ENCODE measurements around the gene NRP2. TPM values are rescaled to one million over a fixed set of nuclear protein-coding genes. Genes with fewer than 3 reads are reported as not detected.
A peak's percentile ranks its signal among the peaks of the same experiment; 100 is the strongest.

NRP2 gene
- total RNA-seq, 6 donors from 2014 or later: 61.4 to 99.4 (median 71.8) TPM

DNA sequence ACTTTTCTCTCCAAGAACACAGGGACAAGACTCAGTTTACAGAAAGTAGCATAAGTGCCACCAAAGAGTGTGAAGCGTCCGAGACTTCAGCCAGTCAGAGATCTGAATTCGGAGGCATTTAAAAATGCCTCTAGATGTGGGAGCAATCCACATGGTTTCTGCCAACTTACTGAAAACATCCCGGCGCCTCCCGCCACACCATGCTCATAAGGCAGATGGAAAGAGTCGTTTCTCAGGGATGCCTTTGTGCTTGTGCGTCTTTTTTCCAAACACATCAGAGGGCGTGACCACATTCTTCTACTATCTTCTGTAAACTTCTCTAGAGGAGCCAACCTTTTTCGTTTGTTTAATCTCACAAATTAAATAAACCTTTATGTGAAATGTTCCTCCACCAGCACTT, 88.7 kb downstream of the NRP2 start:
- DNase-seq: no peak
- no peaks in the 10 kb centered on the region for H3K27me3 ChIP-seq
- TF ChIP-seq, protein P1, sequence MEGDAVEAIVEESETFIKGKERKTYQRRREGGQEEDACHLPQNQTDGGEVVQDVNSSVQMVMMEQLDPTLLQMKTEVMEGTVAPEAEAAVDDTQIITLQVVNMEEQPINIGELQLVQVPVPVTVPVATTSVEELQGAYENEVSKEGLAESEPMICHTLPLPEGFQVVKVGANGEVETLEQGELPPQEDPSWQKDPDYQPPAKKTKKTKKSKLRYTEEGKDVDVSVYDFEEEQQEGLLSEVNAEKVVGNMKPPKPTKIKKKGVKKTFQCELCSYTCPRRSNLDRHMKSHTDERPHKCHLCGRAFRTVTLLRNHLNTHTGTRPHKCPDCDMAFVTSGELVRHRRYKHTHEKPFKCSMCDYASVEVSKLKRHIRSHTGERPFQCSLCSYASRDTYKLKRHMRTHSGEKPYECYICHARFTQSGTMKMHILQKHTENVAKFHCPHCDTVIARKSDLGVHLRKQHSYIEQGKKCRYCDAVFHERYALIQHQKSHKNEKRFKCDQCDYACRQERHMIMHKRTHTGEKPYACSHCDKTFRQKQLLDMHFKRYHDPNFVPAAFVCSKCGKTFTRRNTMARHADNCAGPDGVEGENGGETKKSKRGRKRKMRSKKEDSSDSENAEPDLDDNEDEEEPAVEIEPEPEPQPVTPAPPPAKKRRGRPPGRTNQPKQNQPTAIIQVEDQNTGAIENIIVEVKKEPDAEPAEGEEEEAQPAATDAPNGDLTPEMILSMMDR (IDR thresholded peaks at IDR 0.05): no peak
- no peak for TF ChIP-seq EP300 (IDR thresholded peaks at IDR 0.05)
- no peak for TF ChIP-seq POLR2A (IDR thresholded peaks at IDR 0.05)
- TF ChIP-seq POLR2AphosphoS5 (IDR thresholded peaks at IDR 0.05): no peak
- H3K36me3 ChIP-seq: peaks cover 0 to 5% (median 0%) of the 10 kb centered on the region in 4 donors
- no peak overlapping the region for H3K4me3 ChIP-seq
- WGBS, 2 donors: 31 to 49% methylated on average over 10 of the region's 10 CpGs
- H3K4me1 ChIP-seq: peaks cover 11 to 57% (median 36%) of the 10 kb centered on the region in 4 donors
- H3K27ac ChIP-seq: peak overlapping the region in 3 of 4 donors; percentile 59 to 66 (median 59)
- ATAC-seq (ENCODE audit: low FRiP score in 2 of 2): peak in 1 of 2 donors; percentile 42
- H3K9me3 ChIP-seq: no peaks in the 10 kb centered on the region

DNA sequence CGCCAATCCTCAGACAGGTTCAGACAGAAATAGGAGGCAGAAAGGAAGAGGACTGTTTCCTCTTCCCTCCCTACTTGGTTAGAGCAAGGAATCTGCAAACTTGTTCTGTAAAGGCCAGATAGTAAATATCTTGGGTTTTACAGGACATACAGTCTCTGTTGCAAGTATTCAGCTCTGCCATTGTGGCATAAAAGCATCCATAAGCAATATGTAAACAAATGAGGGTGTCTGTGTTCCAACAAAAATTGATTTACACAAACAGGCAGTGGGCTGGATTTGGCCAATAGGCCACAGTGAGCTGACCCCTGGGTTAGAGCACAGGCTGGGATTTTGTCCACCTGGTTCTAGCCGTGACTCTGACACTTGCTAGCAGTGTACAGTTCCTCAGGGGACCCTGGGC, 89.4 kb downstream of the NRP2 start:
- no peak for TF ChIP-seq POLR2AphosphoS5 (IDR thresholded peaks at IDR 0.05)
- TF ChIP-seq EP300 (IDR thresholded peaks at IDR 0.05): no peak
- no peak for TF ChIP-seq POLR2A (IDR thresholded peaks at IDR 0.05)
- TF ChIP-seq, protein P1 (IDR thresholded peaks at IDR 0.05): no peak
- ATAC-seq (ENCODE audit: low FRiP score in 2 of 2) (no peak), DNase-seq (no peak)
- peak overlapping the region in 3 of 4 donors; percentile 58 to 66 (median 59) for H3K27ac ChIP-seq
- H3K27me3 ChIP-seq: no peaks in the 10 kb centered on the region
- H3K36me3 ChIP-seq: no peaks in the 10 kb centered on the region
- no peaks in the 10 kb centered on the region for H3K9me3 ChIP-seq
- no peak overlapping the region for H3K4me3 ChIP-seq
- 47 to 54% methylated on average over 2 of the region's 2 CpGs for WGBS, 2 donors
- H3K4me1 ChIP-seq: peaks cover 11 to 57% (median 36%) of the 10 kb centered on the region in 4 donors

DNA sequence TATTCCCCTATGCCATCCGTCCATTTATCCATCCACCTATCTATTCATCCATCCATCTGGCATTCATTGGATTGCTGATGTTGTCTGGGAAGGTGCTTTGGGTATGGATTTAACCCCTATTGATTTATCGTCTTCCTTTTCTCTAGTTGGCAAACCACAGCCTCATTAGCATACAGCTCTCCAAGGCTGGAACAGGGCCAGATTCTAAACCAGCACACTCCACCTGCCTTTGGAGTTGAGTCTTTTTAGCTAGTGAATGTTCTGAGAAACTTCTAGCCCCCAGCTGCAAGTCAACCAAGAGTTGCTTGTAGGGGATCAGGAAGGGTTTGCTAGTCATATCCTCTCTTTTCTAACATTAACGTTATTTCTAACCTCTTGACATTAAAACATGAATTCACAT, 90.7 kb downstream of the NRP2 start:
- DNase-seq (no peak), ATAC-seq (ENCODE audit: low FRiP score in 2 of 2) (no peak)
- H3K36me3 ChIP-seq: no peaks in the 10 kb centered on the region
- H3K9me3 ChIP-seq: no peaks in the 10 kb centered on the region
- no peaks in the 10 kb centered on the region for H3K27me3 ChIP-seq
- H3K27ac ChIP-seq: peak overlapping the region in 1 of 4 donors; percentile 66
- WGBS, 2 donors: 45 to 75% methylated on average over 3 of the region's 3 CpGs
- no peak for TF ChIP-seq POLR2AphosphoS5 (IDR thresholded peaks at IDR 0.05)
- TF ChIP-seq, protein P1 (IDR thresholded peaks at IDR 0.05): no peak
- no peak for TF ChIP-seq POLR2A (IDR thresholded peaks at IDR 0.05)
- no peak for TF ChIP-seq EP300 (IDR thresholded peaks at IDR 0.05)
- H3K4me1 ChIP-seq: peaks cover 2 to 44% (median 26%) of the 10 kb centered on the region in 4 donors
- no peak overlapping the region for H3K4me3 ChIP-seq

DNA sequence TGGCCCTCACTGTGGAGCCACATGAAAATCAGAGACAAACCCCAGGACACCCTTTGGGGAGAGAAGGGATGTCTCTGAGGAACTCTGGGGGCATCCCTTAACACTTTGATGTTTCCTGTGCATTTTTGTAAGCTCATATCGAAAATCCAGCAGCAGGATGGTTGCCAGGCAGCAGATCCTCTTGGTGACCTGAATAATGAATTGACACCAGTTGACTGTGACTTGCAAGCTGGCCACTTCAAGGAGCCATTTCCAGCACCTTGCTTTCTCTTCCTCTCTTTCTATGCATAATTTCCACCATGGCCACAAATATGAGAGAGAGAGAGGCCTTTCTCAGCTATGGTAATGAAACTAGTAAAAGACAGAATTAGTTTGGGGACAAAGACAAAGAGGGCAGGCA, 91.7 kb downstream of the NRP2 start:
- DNase-seq (no peak), ATAC-seq (ENCODE audit: low FRiP score in 2 of 2) (no peak)
- WGBS, 2 donors: 77 to 89% methylated on average over 1 of the region's 1 CpG
- H3K36me3 ChIP-seq: no peaks in the 10 kb centered on the region
- H3K4me3 ChIP-seq: no peak overlapping the region
- TF ChIP-seq, protein P1 (IDR thresholded peaks at IDR 0.05): no peak
- TF ChIP-seq EP300 (IDR thresholded peaks at IDR 0.05) (no peak), POLR2A (IDR thresholded peaks at IDR 0.05) (no peak), POLR2AphosphoS5 (IDR thresholded peaks at IDR 0.05) (no peak)
- H3K4me1 ChIP-seq: peaks cover 5 to 42% (median 25%) of the 10 kb centered on the region in 4 donors
- no peaks in the 10 kb centered on the region for H3K27me3 ChIP-seq
- no peaks in the 10 kb centered on the region for H3K9me3 ChIP-seq
- no peak overlapping the region for H3K27ac ChIP-seq

Measured in upper lobe of left lung (tissue), 6 donors.